GM21723 (cell line): Measurements from ENCODE around the gene ZDHHC6.
"Not testable (repeated sequence)": the region's sequence is repeated elsewhere in the genome, so short reads cannot be mapped to it uniquely, and the experiment has no call there.

Experiments used
- ATAC-seq: cut with Tn5 transposase; IDR thresholded peaks from one replicate; pipeline ENCODE4 v1.9.1; 2021; ENCODE audit warnings: mild to moderate bottlenecking, moderate library complexity; ENCODE audit not compliant: unreplicated experiment

ZDHHC6 gene

DNA sequence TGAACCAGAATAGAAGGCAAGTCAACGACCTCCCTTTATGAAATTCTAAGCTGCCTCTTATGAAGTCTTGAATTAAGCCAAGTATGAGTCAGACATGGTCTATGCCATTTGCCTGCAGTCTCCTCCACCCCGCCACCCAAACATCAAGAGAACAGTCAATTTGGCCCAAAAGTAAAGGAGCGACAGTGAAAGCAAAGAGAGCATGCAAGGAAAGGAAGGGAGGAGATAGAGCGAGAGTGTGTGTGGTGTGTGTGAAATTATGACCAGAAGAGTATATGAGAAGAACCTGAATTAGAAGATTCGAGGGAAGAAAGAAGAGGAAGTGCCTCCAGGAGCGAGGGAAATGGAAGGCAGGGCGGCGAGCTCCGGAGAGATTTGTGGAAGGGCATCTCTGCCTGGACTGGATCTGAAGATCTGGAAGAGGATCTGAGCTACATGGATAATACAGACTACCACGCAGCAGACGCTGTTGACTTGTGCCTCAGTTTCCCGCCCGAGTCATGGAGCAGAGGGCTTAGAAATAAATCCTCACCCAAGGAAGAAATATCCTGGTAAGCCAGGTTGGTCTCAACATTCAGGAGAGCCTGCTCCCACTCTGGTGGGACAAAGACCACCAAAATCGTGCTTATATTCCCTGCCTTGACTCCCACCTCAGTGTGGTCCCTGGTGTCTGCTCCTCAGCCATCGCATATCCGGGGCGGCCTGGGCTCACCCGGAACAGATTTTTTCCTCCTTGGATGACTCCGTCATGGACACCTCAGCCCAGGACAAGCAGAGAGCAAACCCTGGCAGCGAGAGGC, 459 bp downstream of the ZDHHC6 start:
- no peak for ATAC-seq

DNA sequence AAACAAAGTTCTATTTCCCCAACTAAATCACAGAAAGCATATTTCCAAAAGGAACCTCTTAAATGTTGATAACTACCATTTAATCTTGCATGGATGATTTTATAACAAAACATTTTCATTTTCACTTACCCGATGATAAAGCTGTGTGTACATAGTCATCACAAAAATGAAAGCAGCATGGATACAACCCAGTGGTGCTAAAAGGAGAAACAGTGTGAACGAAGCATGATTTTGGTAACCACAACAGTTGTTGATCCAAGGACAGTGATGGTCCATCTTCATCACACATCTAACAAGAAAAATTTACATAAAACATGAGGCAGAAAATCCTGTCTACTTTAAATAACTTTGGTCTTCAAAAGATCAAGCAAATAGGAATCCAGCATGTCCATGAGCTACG, 4.7 kb downstream of the ZDHHC6 start:
- ATAC-seq: no peak

DNA sequence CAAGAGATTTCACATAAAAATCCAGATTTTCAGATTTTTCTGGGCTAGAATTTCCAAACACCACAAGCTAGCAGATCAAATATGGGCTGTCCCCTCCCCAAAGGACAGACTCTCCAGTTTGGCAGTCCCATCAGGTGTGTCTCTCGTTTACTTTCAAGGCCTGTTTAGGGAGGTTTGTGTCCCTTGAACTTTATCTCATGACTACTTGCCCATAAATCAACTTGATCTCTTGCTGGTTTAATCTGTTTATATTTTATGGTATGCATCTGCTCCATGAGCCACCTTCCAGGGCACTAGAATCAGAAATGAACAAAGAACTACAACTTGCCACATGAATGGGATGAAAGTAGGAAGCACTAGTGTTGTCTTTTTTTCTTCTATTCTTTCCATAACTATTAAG, 5.2 kb downstream of the ZDHHC6 start:
- no peak for ATAC-seq

DNA sequence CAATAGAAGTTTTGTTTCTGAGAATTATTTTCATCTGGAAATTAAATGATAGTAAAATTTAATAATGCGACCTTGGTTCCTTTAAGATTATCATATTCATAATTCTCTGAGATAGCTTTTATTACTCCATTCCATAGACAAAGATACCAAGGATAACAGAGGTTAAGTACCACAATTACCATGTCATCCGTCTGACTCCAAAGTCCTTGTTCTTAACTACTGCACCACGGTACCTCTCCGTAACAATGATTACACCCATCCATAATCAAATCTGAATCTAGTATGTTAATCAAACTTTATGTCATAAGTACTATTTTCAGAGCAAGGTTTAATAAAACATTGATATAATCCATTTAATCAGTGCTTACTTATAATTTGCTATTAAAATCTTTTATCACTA, 8.4 kb downstream of the ZDHHC6 start:
- no peak for ATAC-seq

DNA sequence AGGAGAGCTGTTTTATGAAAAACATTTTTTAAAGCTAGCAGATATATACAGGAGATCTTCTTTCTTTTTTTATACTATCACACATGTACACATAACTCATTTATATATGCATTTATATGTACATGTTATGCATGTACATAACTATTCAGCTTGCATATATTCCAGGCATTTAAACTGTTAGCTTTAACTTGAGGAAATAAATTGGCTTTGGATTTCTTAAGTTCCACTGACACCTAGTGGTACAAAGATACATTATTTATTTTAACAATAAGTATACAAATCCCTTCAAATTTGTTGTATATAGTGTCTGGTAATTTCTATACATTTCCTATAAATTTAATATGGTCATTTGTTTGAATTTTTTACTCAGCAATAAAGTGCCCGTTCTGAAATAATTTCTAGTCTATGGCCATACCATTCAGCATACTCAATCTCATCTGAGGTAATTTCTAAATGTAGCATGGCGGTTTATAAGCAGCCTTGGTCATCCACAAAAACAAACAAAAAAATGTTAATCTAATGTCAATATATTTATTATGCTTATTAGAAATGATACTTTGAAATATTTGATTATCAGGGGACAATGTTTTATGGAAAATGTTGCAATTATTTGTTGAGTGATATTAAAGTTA, 11.6 kb downstream of the ZDHHC6 start:
- ATAC-seq: no peak

DNA sequence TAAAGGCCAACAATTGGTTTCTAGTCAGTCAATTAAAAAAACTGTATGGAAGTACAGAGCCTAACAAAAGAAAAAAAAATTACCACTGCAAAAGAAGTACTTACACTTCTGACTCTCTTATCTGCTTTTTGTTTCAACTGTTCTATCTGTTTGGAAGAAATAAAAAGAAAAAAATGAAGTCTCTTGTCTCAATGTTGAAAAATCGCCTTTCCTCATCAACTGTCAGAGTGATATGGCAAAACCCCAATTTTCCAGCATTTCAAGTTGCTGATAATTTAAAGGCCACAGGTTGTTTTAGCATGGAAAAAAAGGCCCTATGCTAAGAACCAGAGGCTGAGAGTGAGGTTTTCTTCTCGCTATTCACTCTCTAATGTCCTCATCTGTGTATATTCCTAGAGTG, 13.6 kb downstream of the ZDHHC6 start:
- ATAC-seq: no peak

DNA sequence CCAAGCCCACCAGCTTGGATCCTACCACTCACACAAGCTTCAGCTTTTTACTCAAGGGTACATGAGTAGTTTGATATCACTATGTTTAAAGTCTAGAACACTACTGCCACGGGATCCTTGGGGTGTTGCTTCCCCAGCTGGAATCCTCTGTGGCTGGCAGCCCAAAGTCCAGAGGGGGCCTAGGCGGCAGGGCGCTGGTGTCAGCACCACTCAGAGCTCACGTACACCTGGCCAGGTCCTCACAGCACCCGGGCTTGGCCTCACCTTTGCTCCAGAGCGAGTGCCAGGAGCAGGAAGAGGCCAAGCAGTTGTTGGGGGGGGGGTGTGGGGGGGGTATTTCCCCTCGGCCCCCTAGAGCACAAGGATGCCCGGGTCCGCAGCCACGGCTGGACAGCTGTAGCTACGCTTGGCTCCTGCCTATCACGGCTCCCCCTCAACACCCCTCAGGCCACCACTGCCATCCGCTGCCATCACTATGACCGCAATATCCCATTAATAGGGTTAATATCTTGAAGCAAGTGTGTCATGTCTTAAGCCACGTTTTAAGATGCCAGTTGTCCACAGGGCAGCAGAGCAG, 17.0 kb downstream of the ZDHHC6 start:
- ATAC-seq: no peak

DNA sequence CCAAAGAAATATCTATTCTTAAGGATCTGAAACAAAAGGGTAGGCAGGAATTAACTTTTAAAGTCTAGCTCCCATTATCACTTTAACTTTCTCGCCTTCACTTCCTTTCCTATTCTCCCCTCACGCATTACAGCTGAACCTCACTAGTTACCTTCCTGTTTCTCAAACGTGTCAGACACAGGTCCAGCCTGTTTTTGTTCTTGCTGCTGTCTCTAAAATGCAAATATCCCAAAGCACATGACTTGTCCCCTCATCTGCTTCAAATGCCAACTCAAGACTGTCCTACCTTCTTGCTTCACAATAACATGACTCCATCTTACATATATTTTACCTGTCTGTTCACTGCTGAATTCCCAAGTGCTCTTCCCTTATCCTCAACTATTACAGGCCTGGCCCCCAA, 17.6 kb downstream of the ZDHHC6 start:
- ATAC-seq: no peak

DNA sequence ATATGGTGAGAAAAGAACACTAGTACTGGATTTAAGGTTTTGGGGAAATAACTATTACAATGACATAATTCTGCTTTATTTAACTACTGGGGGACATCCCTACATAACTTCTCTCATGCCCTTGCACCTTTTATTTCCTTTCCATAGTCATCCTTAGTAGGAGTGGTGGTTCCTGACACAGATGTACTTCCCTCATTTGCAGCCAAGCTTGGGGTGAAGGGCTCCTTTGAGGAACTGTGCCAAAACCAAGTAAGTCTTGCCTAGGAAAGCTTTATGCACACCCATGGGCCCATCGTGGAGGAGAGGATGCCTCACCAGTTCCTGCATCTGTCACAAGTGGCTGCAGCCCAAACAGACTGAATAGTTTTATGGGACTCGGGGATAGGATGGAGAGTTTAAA, 20.6 kb downstream of the ZDHHC6 start:
- ATAC-seq: no peak

DNA sequence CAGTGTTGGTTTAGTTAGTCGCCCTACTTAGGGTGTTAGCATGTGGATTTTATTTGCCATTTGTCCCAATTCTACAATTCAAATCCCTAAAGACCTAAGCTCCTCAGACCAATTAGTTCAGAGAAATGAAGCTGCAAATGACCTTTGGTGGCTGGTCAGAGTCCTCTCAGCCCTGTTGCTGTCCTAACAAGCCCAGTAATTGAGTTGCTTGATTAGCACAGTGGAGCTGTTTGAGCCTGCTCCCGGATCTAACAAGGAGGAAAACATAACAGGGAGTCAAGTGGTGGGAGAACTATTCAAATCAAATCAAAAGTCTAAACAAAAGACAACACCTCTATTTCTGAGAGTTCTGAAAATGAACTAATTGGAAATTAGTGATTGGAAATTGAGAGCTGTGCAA, 22.1 kb downstream of the ZDHHC6 start:
- no peak for ATAC-seq

DNA sequence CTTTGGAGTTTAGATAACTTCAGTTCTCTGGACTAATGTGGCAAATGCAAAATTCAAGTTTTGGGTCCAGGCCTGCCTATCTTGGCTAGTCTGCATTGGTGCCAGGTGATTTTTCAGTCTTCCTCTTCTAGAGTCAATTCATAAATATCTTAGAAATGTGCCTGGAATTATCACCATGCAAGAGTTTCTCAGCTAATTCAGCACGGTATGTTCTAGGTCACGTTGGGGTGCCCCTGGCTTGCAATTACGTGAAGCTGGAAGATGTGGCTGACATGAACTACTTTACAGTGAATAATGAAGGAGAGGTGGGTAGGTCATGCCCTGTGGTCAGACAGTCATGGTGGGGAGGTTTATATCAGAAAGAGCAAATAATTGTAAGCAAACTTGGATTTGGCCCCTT, 25.0 kb downstream of the ZDHHC6 start:
- ATAC-seq: no peak

DNA sequence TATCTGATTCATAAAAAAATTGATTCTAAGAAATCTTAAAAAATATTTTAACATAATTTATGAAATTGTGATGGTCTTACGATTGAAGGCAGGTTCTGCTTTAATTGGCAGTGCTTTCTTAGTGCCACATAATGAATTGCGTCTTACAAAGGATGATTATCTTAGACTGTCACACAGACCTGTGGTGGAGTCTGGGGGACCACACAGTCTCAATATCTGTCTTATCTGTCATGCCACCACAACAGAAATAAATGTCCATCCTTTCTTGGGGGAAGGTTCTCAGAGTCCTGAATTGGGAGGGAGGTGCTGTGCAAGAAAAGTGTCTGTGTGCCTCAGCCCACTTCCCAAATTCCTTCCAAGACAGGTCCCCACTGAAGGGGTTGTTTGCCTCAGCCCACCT, 34.0 kb downstream of the ZDHHC6 start:
- ATAC-seq: no peak

DNA sequence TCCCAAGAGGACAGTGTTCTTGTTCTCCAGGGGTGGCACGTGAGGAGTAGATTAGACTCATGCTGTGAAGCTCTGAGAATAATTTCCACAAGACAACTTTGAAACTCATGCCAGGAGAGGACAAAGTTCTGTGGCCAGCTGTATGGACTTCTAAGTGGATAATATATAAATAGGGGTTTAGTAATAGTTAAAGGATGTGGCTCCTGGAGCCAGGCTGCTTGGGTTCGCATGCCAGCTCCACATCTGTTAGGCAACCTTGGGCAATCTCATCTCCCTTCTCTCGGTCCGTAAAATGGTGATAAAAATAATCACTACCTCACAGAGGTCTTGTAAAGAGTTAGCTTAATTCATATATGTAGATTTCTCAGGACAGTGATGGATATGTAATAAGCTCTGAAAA, 37.0 kb downstream of the ZDHHC6 start:
- ATAC-seq: no peak

DNA sequence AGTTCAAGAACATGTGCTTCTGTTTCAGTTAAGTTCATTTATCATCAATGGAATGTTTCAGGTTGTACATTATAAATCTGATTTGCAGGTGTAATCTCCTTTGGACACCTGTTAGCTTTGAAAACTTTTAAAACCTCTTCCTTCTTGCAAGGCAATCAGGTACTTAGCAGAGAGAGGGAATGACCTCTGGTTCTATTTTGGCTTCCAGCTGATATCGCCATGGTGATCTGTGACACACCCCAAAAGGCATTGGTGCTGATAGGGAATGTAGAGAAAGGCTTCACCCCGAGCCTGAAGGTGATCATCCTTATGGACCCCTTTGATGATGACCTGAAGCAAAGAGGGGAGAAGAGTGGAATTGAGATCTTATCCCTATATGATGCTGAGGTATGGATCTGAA, 37.4 kb downstream of the ZDHHC6 start:
- ATAC-seq: no peak

DNA sequence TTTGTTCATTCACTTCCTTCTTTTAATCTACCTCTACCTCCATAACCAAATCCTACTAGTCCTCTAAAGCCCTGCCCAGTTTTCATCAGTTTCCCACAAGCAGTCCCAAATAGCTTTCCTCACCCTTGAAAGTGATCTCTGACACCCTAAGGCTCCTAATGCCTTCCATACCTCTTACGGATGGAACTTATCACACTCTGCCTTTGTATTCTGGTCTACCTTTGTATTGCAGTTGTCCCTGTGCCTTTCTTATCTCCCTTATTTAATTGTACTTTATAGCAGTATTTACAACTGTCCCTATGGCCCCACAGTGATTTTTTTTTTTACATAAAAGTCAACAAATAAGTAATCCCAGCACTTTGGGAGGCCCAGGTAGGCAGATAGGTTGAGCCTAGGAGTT, 39.0 kb downstream of the ZDHHC6 start:
- no peak for ATAC-seq

DNA sequence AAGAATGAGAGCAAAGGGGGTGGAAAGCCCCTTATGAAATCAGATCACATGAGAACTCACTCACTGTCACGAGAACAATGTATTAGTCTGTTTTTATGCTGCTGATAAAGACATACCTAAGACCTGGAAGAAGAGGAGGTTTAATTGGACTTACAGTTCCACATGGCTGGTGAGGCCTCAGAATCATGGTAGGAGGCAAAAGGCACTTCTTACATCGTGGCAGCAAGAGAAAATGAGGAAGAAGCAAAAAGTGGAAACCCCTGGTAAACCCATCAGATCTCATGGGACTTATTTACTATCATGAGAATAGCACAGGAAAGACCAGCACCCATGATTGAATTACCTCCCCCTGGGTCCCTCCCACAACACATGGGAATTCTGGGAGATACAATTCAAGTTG, 39.9 kb downstream of the ZDHHC6 start:
- not testable (repeated sequence) for ATAC-seq

DNA sequence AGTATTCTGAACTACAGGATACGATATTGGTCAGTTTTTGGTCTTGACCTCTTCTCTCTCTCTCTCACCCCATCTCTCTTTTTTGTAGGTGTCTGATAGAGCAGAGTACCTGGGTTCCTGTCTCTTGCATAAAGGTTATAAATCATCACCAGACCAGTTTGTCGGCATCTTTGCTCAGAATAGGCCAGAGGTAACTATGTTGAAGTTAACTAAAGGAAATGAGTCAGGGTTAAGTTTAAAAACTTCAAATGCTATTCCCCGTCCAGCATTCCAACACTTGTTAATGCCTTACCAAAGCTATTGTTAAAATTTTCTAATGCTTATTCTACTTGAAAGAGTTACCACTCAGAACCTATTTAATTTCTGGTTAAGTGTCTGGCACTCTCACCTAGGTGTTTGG, 42.1 kb downstream of the ZDHHC6 start:
- no peak for ATAC-seq

DNA sequence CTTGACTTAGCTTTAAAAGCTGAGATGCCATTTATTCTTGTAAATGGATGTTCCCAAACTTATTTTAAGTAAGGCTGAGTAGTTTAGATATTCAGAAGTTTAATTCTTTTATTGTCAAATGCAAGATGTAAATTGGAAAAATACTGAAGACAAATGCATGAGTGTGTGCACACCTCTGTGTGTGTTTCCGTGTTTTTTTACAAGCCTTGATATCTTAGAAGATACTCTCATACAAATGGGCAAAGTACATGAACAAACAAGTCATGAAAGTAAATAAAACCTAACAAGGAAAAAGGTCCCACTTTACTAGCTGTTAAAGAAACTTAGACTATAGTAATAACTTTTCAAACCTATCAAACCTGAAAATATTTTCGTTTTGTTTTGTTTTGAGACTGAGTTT, 43.8 kb downstream of the ZDHHC6 start:
- no peak for ATAC-seq

DNA sequence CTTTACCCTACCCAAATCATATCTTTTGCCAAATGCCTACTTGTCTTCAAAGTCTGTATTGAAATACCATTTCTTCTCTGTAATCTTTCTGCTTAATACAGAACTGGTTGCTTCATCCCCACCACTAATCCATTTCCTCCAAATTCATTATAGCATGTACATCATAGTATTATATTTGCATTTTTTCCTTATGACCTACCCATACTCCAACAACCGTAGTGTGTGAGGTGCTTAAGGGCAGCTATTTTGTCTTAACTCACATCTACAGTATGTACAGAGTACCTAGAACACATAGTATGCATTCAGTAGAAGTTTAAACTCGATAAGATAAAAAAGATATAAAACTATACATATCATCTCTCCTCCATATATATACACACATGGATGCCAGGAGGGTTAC, 49.1 kb downstream of the ZDHHC6 start:
- ATAC-seq: no peak

DNA sequence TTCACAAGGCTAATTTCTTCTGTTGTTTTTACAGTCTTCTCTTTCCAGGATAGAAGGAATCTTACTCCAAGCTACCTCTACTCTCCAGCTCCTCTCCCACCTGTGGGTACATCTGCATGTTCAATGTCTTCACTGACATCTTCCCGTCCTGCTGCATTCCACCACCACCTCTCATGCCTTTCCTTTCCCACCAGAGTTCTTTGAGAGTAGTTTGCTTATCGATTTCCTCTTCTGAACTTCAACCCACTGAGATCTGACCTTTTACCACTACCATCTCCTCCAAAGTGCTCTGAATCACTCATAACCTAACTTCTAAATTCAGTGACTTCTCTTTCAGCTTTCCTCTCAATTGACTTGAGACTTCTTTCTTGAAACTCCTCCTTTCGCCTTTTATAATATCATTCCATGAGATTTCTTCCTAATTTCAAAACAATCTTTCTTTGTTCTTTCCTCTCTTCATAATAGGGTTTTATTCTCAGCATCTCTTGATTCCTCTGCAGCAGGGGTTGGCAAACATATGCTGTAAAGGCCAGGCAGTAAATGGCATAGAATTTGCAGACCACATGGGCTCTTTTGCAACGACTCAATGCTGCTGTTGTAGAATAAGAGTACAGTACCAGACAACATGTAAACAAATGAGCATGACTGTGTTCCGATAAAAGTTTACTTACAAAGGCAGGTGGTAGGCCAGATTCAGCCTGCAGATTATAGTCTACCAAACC, 50.7 kb downstream of the ZDHHC6 start:
- ATAC-seq: no peak

DNA sequence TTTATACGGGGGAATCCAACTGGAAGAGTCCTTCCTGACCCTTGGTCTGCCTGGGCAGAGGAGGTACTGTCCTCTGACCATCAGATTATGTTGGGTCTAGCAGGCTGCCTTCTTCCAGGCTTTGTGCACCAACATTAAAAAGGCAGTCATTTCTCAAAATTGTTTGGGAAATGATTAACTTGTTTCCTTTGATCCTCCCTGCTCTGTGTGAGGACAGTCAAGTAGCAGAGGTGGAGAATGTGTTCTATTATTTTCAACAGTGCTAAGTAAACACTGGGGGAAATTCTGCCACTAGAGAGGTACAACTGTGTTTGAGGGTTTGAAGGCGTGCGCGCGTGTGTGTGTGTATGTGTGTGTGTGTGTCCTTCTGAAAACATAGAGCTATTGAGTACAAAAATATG, 52.2 kb downstream of the ZDHHC6 start:
- no peak for ATAC-seq

DNA sequence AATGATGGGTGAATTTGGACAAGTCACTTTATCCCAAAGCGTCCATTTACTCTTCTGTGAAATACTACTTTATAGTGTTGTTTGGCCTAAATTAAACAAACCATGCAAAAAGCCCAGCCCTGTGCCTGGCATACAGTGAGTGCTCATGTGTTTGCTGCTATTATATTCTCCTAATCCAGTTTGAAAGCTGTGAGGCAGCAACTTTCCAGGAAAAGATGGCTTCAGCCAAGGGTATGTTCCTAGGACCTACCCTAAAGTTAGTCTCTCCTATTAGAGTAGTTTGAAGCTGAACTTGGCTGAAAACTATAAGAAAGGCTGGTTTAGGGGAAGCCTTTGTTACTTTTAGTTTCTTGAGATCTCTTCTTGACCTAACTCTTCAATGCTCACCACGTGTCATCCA, 52.9 kb downstream of the ZDHHC6 start:
- ATAC-seq: no peak
